Panc1 (cell line): Measurements from ENCODE around the gene SLC25A29. TPM values are rescaled to one million over a fixed set of nuclear protein-coding genes. Genes with fewer than 3 reads are reported as not detected.

Experiments
- ATAC-seq: fragments of 200-7000 bp; cut with Tn5 transposase; 2 replicates; pipeline ENCODE4 v1.9.1; 2020; ENCODE audit warnings: mild to moderate bottlenecking, moderate library complexity
- BruUV-seq: library from RNA; stranded (reverse); fragments of 400-500 nt; replicated peaks from 2 replicates; lab custom pipeline; 2021; lab: Mats Ljungman, UMichigan
- CTCF ChIA-PET: fragments of 300-600 bp; sonication (Branson Sonifier 250); formaldehyde crosslinking; loops from one replicate; lab custom pipeline; 2022; ENCODE audit warnings: antibody characterized with exemption; lab: Charles Lee
- POLR2A ChIA-PET: fragments of 300-600 bp; sonication (Branson Sonifier 250); formaldehyde crosslinking; loops from one replicate; lab custom pipeline; 2022; ENCODE audit warnings: antibody characterized with exemption; lab: Charles Lee
- DNase-seq: peaks from one replicate; pipeline ENCODE4 v3.0.0-alpha.2; 2010; ENCODE audit warnings: low read depth, low spot score
- H3K27ac ChIP-seq: 2 replicates; pipeline ENCODE4 v1.5.1; 2011; ENCODE audit warnings: mild to moderate bottlenecking, low read length, inconsistent platforms
- H3K27me3 ChIP-seq: fragments of 200-500 bp; sonication (Bioruptor generic); 2 replicates; pipeline ENCODE4 v1.6.0; 2014; ENCODE audit warnings: low read length, inconsistent platforms; ENCODE audit not compliant: control insufficient read depth, insufficient read depth
- H3K36me3 ChIP-seq: fragments of 200-500 bp; sonication (Bioruptor generic); 2 replicates; pipeline ENCODE4 v1.5.1; 2014; ENCODE audit warnings: inconsistent platforms, mild to moderate bottlenecking, low read length, moderate library complexity; ENCODE audit not compliant: control insufficient read depth, insufficient read depth
- H3K4me1 ChIP-seq: 2 replicates; pipeline ENCODE4 v1.5.1; 2011; ENCODE audit warnings: inconsistent platforms, mild to moderate bottlenecking, low read length, moderate library complexity; ENCODE audit not compliant: control insufficient read depth, insufficient read depth
- H3K4me3 ChIP-seq, 2 experiments: 2 replicates each; pipeline ENCODE4 v1.5.1; 2011 to 2012; ENCODE audit warnings: low read depth in 2 of 2, low read length in 2 of 2, mild to moderate bottlenecking in 2 of 2, inconsistent platforms in 1 of 2, moderate library complexity in 1 of 2
- H3K9me3 ChIP-seq: fragments of 200-500 bp; sonication (Bioruptor generic); 2 replicates; pipeline ENCODE4 v1.5.1; 2014; ENCODE audit warnings: low read depth, mild to moderate bottlenecking, inconsistent platforms, low read length, moderate library complexity; ENCODE audit not compliant: control insufficient read depth, insufficient read depth
- POLR2AphosphoS5 ChIP-seq: IDR thresholded peaks from 2 replicates; pipeline ENCODE4 v1.6.1; 2012; ENCODE audit warnings: mild to moderate bottlenecking, low read depth, low read length, moderate library complexity
- SIN3A ChIP-seq: IDR thresholded peaks from 2 replicates; pipeline ENCODE4 v1.6.1; 2012; ENCODE audit warnings: low read depth, mild to moderate bottlenecking, low read length, moderate library complexity, borderline replicate concordance; ENCODE audit not compliant: insufficient read depth
- TCF7L2 ChIP-seq: IDR thresholded peaks from 2 replicates; pipeline ENCODE4 v1.6.1; 2011; ENCODE audit warnings: mild to moderate bottlenecking, low read depth, low read length, inconsistent platforms
- in situ Hi-C: cut with HindIII; loops from 2 replicates; pipeline ENCODE4 v1.10.0; 2016; ENCODE audit warnings: low sequenced_read_pairs, low pct_unique_long_range_greater_than_20kb
- intact Hi-C: fragments of 100-400 bp; cut with micrococcal nuclease; formaldehyde crosslinking; loops from one replicate; pipeline ENCODE4 v1.10.0; 2022; ENCODE audit not compliant: unreplicated experiment
- total RNA-seq: library from RNA; stranded (reverse); gene quantifications from one replicate; pipeline ENCODE4 v1.2.1, GENCODE V29; 2021; ENCODE audit not compliant: unreplicated experiment
- TF ChIP-seq, protein P1 (sequence below), 2 experiments: IDR thresholded peaks; 2 replicates each; pipeline ENCODE4 v1.6.1; 2011 to 2012; ENCODE audit warnings: low read depth in 2 of 2, control low read depth in 1 of 2, low read length in 1 of 2, mild to moderate bottlenecking in 1 of 2, moderate library complexity in 1 of 2; ENCODE audit not compliant: insufficient read depth in 1 of 2
- TF ChIP-seq, protein P2 (sequence below): fragments of 450-650 bp; IDR thresholded peaks from 2 replicates; pipeline ENCODE4 v1.5.1; 2017; ENCODE audit warnings: mild to moderate bottlenecking

The SLC25A29 gene
- total RNA-seq, 1 experiment from 2014 or later, result 33.6 TPM

DNA sequence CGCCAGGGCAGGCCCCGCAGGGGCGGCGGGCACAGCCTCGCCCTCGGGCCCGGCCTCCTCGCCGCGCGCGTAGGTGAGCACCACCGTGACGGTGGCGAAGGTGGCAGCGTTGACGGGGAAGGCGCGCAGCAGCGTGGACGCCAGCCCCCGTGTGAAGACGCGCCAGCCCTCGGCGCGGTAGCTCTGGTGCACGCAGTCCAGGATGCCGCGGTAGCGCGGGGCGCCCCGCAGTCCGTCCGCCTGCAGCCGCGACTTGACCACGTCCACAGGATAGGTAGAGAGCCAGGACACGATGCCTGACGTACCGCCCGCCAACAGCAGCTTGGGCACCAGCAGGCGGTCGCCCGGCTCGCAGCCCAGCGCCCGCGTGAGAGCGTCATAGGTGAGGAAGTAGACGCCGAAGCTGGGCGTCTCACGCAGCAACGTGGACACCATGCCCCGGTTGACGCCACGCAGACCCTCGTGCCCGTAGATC lies 13.9 kb downstream of the SLC25A29 start:
- in situ Hi-C loops, result no loop called here
- no peaks in the 10 kb centered on the region for H3K36me3 ChIP-seq
- no peak for DNase-seq
- ChIA-PET CTCF (no interaction called here), POLR2A (no interaction called here)
- no peaks in the 10 kb centered on the region for H3K27me3 ChIP-seq
- no TSS peak for BruUV-seq
- no peak for TF ChIP-seq TCF7L2
- no peak for TF ChIP-seq POLR2AphosphoS5
- TF ChIP-seq, protein P1, sequence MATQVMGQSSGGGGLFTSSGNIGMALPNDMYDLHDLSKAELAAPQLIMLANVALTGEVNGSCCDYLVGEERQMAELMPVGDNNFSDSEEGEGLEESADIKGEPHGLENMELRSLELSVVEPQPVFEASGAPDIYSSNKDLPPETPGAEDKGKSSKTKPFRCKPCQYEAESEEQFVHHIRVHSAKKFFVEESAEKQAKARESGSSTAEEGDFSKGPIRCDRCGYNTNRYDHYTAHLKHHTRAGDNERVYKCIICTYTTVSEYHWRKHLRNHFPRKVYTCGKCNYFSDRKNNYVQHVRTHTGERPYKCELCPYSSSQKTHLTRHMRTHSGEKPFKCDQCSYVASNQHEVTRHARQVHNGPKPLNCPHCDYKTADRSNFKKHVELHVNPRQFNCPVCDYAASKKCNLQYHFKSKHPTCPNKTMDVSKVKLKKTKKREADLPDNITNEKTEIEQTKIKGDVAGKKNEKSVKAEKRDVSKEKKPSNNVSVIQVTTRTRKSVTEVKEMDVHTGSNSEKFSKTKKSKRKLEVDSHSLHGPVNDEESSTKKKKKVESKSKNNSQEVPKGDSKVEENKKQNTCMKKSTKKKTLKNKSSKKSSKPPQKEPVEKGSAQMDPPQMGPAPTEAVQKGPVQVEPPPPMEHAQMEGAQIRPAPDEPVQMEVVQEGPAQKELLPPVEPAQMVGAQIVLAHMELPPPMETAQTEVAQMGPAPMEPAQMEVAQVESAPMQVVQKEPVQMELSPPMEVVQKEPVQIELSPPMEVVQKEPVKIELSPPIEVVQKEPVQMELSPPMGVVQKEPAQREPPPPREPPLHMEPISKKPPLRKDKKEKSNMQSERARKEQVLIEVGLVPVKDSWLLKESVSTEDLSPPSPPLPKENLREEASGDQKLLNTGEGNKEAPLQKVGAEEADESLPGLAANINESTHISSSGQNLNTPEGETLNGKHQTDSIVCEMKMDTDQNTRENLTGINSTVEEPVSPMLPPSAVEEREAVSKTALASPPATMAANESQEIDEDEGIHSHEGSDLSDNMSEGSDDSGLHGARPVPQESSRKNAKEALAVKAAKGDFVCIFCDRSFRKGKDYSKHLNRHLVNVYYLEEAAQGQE (IDR thresholded peaks at IDR 0.05; ENCODE audit: insufficient read depth in 1 of 2, low read depth in 2 of 2, low read length in 1 of 2), result no peak
- no peak for TF ChIP-seq SIN3A
- TF ChIP-seq, protein P2, sequence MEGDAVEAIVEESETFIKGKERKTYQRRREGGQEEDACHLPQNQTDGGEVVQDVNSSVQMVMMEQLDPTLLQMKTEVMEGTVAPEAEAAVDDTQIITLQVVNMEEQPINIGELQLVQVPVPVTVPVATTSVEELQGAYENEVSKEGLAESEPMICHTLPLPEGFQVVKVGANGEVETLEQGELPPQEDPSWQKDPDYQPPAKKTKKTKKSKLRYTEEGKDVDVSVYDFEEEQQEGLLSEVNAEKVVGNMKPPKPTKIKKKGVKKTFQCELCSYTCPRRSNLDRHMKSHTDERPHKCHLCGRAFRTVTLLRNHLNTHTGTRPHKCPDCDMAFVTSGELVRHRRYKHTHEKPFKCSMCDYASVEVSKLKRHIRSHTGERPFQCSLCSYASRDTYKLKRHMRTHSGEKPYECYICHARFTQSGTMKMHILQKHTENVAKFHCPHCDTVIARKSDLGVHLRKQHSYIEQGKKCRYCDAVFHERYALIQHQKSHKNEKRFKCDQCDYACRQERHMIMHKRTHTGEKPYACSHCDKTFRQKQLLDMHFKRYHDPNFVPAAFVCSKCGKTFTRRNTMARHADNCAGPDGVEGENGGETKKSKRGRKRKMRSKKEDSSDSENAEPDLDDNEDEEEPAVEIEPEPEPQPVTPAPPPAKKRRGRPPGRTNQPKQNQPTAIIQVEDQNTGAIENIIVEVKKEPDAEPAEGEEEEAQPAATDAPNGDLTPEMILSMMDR, result no peak
- H3K27ac ChIP-seq, result no peak overlapping the region
- H3K9me3 ChIP-seq, result no peaks in the 10 kb centered on the region
- H3K4me3 ChIP-seq, result no peak overlapping the region
- H3K4me1 ChIP-seq, result peaks cover 5% of the 10 kb centered on the region
- intact Hi-C loops, result no loop called here
- ATAC-seq, result no peak

DNA sequence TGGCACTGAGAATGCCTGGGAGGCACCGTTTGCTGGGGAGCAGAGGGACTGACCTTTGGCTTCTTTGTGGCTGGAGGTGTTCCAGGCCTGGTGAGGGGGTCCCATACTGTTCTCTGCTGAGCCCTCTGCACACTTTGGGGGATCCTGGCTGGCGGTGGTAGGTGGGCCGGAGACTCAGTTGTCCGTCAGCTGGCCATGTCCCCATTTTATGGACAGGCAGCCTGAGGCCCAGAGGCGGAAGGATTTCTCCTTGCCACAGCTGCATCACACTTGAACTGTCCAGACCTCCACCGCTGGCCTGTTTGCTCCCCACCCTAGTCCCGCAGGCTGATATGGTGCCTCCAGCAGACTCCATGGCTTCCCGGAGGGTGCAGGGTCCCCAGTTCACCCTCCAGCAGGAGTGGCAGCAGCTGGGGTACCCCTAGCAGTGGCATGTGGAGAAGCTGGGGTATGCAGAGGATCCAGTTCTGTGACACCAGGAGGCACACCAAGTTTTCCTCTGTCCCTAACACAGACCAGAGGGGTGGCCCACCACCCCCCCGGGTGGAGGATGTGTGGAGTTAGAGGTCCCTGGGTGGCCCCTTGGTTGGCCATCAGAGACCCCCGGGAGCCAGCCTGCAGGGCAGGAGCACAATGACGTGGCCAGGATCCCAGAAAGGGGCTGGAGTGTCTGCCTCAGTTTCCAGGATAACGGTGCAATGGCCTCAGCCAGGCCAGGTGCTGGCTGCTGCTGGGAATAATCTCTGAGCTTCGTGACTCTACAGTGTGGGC lies 14.8 kb downstream of the SLC25A29 start:
- Histone ChIP-seq H3K36me3 (no peaks in the 10 kb centered on the region), H3K27me3 (no peaks in the 10 kb centered on the region), H3K27ac (no peak overlapping the region), H3K4me3 (no peak overlapping the region), H3K4me1 (peaks cover 14% of the 10 kb centered on the region), H3K9me3 (no peaks in the 10 kb centered on the region)
- TF ChIP-seq SIN3A (no peak), TCF7L2 (no peak), POLR2AphosphoS5 (no peak)
- TF ChIP-seq, protein P2, result no peak
- ATAC-seq (no peak), DNase-seq (no peak)
- POLR2A ChIA-PET, result no interaction called here
- BruUV-seq, result no TSS peak
- in situ Hi-C loops, result no loop called here
- intact Hi-C loops, result no loop called here
- CTCF ChIA-PET, result interaction anchor here (0.5 kb wide), 1 partner anchor 11 kb away, joined by 4 read pairs; no protein-coding TSS in a partner anchor
